Hematopoietic multipotent progenitor cell treated with erythropoietin and hydrocortisone succinate and interleukin-3 and kit ligand, for 6 days (in vitro differentiated cells): Measurements from ENCODE around the gene PAX3.

ENCODE experiments used
- DNase-seq: peaks from one replicate; pipeline ENCODE4 v3.0.0-alpha.2; 2015

Gene PAX3

GRCh38 chr2:222298311-222299150 is at the start of gene PAX3:
PAX3 (minus strand) TSS chr2:222298998; CDS start chr2:222298615, 383 bp downstream.
- no peak for DNase-seq

GRCh38 chr2:222341331-222341730 is 42.5 kb upstream of the PAX3 start:
- DNase-seq, result no peak

- no peak for DNase-seq
Measured at GRCh38 chr2:222338374-222338773, 39.6 kb upstream of the PAX3 start.

- no peak for DNase-seq
Measured at GRCh38 chr2:222336931-222337330, 38.1 kb upstream of the PAX3 start.

- no peak for DNase-seq
Measured at GRCh38 chr2:222336442-222336841, 37.6 kb upstream of the PAX3 start.

GRCh38 chr2:222334914-222335313 is 36.1 kb upstream of the PAX3 start:
- no peak for DNase-seq

GRCh38 chr2:222333397-222333796 is 34.6 kb upstream of the PAX3 start:
- DNase-seq, result no peak

GRCh38 chr2:222332116-222332515 is 33.3 kb upstream of the PAX3 start:
- peak; percentile 11 for DNase-seq

- no peak for DNase-seq
Measured at GRCh38 chr2:222330910-222331309, 32.1 kb upstream of the PAX3 start.

- no peak for DNase-seq
Measured at GRCh38 chr2:222322236-222322635, 23.4 kb upstream of the PAX3 start.

- DNase-seq, result no peak
Measured at GRCh38 chr2:222320436-222321395, 21.9 kb upstream of the PAX3 start.

- no peak for DNase-seq
Measured at GRCh38 chr2:222319586-222320435, 21.0 kb upstream of the PAX3 start.

GRCh38 chr2:222318712-222319585 is 20.2 kb upstream of the PAX3 start:
- peak; percentile 54 for DNase-seq

GRCh38 chr2:222318026-222318711 is 19.4 kb upstream of the PAX3 start:
- DNase-seq, result peak; percentile 79

- DNase-seq, result no peak
Measured at GRCh38 chr2:222315443-222316121, 16.8 kb upstream of the PAX3 start.

- no peak for DNase-seq
Measured at GRCh38 chr2:222313816-222314215, 15.0 kb upstream of the PAX3 start.

GRCh38 chr2:222311978-222312738 is 13.4 kb upstream of the PAX3 start:
- DNase-seq, result no peak

GRCh38 chr2:222311319-222311977 is 12.7 kb upstream of the PAX3 start:
- DNase-seq, result no peak

- no peak for DNase-seq
Measured at GRCh38 chr2:222310747-222311318, 12.0 kb upstream of the PAX3 start.
